HG02840 (cell line): ENCODE measurements around the gene ACCS.

Experiments used
- ATAC-seq: cut with Tn5 transposase; IDR thresholded peaks from one replicate; pipeline ENCODE4 v1.9.1; 2021; ENCODE audit warnings: mild to moderate bottlenecking, moderate library complexity, moderate number of reproducible peaks; ENCODE audit not compliant: unreplicated experiment, low FRiP score

The ACCS gene

DNA sequence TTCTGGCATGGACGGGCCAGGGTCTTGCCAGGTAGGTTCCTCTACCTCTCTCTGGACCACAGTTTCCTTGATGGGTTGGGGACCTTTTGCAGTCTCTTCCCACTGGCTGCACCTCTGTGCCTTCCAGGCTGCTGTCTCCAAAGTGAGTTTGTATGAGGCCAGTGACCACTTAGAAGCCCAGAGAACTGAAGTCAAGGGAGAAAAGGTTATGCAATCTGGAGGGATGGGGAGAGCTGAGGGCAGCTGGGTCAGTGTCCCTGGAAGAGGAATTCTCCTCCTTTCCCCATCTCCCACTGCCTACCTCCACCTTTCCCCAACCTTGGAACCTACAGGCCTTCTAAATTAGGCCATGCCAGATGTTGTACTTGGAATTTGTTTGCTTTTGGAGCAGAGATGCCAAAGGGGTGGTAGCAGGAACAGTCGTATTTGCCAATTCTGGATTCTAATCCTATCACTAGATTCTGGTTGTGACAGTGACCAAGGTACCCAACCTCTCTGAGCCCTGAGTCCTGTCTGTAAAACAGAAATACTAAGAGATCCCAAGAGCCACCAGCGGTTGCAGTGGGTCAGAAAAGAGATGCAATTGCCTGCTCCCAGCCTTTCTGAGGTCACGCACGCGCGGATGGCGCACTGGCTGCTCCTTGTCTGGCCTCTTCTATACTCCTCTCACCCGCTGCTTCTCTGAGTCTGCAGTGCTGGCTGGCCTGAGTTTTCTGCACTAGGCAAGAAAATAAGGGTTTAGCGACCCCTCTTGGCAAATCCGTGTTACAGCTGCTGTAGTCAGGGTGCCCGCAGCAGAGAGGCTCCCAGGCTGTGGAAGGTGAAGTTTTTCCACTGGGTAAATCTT lies 29.0 kb upstream of the ACCS start:
- ATAC-seq = no peak

DNA sequence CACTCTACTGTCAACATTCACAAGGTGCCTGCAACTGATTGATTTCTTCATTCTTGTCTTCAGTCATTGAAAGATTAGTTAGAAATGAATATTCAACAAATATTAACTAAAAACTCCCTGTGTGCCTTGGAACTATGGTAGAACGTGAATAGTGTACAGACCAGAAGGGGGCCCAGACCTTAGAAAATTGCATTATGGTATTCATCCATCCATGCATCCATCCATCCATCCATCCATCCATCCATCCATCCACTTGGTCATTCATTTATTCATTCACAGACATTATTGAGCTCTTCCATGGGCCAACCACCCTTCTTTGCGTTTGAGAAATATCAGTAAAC lies 28.4 kb upstream of the ACCS start:
- ATAC-seq = no peak

DNA sequence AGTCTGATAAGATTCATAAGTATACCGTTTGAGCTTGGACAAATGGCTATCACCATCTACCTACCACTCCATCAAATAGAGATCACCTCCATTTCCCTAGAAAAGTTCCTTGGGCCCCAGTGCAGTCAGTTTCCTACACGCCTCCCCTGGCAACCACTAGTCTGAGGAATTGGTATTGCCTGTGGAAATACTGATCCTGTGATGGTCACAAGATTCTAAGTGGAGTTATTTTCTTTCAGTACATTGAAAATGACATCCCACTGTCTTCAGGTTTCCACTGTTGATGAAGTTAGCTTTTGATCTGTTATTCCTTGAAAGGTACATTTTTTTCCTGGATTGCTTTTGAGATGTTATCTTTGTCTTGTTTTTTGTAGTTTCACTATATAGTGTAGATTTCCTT lies 22.9 kb upstream of the ACCS start:
- ATAC-seq = no peak

DNA sequence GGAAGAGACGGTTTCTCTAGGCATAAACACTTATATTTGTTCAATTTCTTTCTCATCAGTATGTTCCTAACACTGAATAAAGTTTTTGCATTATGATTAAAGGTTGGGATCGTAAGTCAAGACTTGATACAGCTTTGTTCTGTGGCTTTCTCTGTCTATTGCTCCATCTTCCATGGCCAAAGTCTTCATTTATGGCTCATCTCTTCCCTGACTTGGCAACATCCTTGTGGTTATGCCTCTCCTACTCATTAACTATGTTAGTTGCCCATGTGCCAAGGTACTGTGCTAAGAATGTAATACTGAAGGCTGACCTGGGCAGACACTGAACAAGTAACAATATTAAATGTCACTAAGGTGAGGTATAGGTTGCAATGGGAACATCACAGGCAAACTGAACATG lies 19.9 kb upstream of the ACCS start:
- no peak for ATAC-seq

DNA sequence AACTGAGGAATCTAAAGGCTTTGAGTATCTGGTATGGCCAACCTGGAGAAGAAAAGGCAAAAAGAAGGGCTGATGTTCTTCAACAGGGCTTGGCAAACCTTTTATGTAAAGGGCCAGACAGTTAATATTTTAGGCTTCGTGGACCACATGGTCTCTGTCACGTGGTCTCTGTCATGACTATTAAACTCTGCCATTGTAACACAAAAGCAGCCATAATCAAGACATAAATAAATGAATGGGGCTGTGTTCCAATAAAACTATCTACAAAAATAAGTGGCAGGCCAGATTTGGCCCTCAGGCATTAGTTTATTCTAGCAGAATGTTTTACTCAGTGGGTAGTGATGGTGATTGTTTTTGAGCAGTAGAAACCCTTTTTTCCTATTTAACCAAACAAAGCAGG lies 18.8 kb upstream of the ACCS start:
- no peak for ATAC-seq

DNA sequence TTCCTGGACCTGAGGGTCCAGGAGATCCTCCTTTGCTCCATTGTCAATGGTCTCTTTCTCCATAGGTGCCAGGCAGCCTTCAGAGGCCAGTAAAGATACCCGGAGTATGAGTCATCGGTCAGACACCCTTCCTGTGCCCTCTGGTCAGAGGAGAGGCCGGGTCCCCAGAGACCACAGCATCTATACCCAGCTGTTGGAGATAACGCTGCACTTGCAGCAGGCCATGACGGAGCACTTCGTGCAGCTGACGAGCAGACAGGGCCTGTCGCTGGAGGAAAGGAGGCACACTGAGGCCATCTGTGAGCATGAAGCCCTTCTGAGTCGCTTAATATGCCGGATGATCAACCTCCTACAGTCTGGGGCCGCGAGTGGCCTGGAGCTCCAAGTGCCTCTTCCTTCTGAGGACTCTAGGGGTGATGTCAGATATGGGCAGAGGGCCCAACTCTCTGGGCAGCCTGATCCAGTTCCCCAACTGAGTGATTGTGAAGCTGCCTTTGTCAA lies 18.1 kb upstream of the ACCS start, which contains the start of gene ACCSL:
Gene ACCSL (plus strand): TSS at position 51 of the 501 bp plus-strand sequence. CDS start 56 bp downstream, at position 107.
- ATAC-seq = no peak

DNA sequence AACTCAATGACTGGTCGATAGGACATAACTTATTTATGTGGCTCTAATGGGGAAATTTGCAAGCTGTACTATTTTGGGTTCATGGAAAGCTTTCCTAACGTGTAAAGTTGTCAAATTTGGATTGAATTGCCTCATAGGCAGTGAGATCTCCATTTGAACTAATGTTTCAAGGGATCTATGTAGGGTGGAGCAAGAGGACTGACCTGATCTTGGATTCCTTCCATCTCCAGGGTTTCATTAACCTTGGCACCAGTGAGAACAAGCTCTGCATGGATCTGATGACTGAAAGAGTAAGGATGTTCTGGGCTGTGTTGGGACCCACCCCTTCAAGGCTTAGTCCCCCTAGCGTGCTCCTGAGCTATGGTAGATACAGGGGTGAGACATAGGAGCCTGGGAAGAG lies 16.2 kb upstream of the ACCS start:
- ATAC-seq = no peak

DNA sequence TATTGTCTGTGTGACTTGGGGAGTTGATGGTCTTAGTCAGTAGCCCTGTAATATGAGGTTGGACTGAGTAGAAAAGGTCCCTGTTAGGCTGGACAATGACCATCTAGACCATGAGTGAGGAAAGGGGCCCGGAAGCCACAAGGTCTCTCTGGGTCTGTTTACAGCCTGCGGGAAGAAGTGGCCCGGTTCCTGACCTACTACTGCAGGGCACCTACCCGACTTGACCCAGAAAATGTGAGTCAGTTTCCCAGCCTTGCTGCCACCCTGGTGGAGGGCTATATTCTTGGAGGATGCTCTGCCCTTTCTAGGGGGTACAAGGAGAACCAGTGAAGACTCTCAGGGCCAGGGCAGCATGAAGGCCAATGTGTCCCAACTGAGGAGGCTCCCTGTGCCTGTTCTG lies 14.9 kb upstream of the ACCS start:
- ATAC-seq = no peak

DNA sequence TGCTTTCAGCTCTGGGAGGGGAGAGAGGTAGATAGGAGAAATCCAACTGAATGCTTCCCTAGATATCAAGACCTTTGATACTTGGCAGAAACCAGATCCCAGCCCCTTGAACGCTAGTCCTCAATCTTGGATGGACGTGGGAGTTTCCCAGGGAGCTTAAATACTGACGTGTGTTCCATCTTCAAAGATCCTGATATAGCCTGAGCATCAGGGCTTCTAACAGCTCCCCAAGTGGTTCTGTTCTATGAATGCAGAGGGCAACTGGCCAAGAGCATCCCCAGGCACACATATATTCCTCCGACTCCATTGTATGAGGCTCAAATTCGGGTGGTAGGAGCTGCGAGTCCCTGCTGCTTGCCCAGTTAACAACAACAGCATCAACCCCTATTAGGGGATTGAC lies 8.7 kb upstream of the ACCS start:
- ATAC-seq = no peak

DNA sequence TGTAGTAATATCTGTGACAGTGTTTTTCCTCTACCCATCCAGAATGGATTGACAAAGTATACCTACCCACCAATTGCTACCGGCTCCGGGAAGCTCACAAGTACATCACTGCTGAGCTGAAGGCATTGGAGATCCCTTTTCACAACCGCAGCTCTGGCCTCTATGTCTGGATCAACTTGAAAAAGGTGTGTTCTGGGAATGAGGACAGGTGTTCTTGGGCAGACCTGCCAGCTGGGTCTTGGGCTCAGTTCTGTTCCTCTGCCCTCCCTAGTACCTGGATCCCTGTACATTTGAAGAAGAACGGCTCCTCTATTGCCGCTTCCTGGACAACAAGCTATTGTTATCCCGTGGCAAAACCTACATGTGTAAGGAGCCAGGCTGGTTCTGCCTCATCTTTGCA lies 7.8 kb upstream of the ACCS start:
- ATAC-seq = no peak

DNA sequence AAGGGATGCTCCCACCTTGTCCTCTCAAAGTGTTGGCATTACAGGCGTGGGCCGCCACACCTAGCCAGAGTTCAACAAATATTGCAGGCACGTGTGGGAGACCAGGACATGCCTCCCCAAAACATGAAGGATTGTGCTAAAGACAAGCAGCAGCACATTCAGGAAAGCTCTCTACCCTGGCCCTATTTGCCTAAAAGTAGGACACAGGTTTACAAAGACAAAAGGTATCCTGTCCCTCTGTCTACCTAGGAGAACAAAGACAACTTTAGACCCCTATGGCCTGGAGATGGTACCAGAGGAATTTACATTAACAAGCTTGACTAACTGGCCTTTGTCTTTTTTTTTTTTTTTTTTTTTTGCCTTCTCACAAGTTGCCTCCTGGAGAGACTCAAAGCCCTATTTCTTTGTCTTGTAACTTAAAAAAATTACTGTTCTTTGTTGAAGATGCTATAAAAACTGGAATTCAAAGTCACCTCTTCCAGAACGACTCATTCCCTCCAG lies 859 bp upstream of the ACCS start:
- ATAC-seq = no peak

DNA sequence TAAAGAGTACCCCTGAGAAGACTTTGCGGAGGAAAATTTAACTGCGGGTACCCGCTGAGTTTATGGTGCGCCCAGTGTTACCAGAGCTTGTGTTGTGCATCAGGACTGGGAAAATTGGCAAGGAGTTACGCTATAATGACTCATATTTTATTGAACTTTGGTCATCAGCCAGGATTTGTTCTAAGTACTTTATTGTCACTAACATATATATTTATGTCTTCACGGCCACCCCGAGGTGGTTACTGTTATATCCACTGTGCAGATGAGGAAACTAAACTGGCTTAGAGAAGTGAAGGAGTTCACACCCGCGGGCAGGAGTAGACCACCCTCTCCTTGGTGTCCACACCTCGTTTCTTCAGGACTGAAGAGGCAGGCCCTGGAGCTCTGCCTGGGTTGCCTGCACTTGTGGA lies 667 bp downstream of the ACCS start:
- ATAC-seq = no peak

DNA sequence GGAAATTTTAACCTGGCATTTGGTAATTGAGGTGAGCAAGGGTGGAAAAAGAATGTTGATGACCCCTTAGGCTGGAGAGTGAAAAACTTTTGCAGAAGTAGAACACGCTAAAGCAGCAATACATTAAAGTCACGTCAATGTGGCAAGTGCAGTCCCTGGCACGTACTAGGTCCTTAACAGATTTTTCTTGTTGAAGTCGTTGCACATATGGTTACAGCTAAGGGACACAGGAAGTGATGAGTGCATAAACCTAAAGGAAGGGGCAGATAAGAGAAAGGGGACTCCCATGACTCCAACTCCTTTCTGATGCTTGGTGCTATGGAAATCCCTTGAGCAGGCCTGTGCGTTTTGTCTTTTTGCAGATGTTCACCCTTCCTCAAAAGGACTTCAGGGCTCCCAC lies 1.2 kb downstream of the ACCS start:
- ATAC-seq = no peak

DNA sequence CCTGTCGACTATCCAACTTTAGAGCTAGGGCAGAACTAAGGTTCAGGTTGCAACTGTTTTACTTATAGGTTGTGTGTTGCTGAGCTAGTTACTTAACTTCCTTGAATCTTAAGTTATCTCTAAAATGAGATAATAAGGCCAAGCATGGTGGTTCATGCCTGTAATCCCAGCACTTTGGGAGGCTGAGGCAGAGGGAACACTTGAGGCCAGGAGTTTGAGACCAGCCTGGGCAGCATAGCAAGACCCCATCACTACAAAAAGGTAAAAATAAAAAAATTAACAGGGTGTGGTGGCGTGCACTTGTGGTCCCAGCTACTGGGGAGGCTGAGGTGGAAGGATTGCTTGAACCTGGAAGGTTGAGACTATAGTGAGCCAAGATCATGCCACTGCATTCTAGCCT lies 2.1 kb downstream of the ACCS start:
- no peak for ATAC-seq

DNA sequence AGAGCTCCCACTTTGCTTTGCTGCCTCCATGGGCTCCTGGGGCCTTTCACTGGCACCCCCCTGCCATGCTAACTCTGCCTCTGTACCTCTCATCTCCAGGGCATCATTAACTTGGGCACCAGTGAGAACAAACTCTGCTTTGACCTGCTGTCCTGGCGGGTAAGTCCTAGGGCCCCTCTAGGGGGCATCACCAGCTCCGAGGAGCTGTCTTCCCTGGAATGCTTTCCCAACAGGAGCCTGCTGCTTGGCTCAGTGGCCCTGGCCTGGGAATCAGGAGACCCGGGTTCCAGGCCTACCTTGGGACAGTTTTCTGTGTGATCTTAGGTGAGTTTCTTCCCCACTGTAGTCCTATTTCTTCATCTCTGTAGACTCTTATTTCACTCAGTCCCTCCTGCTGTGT lies 5.1 kb downstream of the ACCS start:
- ATAC-seq = no peak

DNA sequence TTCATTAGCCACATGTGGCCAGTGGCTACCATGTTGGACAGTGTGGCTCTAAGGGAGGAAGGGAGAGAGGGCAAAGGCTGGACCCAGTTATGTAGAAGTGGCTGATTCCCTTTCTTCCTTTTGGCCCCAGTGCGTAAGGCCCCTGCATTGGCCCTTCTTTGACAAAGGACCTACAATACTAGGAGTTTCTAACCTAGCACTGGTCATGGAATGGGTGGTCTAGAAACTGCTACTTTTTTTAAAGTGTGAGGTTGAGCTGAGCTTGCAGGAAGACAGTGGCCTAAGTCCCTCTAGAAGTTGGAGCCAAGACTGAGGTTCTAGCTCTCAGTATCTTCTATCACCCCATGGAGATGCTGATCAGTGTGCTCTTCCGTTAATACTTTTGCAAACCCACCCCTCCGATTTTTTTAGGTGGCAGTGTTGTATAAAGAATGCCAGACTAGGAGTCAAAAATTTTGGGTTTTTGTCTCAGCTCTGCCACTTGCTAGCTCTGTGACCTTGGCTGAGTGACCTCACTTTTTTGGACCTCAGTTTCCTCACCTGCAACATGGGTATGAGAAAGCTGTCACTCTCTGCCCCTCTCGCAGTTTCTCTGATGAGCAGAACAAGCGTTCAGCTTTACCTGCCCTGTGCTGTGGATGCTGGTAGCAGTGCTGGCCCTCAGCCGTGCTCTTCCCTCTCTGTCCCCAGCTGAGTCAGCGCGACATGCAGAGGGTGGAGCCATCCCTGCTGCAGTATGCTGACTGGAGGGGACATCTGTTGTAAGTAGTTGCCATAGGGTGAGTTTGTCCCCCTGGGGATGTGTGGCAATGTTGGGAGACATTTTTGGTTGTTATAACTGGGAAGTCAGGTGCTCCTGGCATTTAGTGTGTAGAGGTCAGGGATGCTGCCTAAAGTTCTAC lies 6.9 kb downstream of the ACCS start:
- ATAC-seq = no peak

DNA sequence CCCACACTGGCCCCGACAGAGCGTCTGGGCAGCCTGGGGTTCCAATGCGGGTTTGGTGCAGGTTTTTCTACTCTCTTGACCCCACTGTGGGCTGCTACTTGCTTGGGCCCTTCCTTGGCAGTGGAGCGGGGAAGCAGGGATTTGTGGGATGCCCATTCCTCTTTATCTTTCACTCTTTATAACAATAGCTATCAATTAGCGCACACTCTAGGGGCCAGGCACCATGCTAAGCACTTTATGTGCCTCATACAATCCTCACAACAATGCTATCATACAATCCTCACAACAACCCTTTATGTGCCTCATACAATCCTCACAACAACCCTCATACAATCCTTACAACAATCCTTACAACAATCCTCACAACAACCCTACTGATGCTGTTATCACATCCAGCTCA lies 12.7 kb downstream of the ACCS start:
- no peak for ATAC-seq

DNA sequence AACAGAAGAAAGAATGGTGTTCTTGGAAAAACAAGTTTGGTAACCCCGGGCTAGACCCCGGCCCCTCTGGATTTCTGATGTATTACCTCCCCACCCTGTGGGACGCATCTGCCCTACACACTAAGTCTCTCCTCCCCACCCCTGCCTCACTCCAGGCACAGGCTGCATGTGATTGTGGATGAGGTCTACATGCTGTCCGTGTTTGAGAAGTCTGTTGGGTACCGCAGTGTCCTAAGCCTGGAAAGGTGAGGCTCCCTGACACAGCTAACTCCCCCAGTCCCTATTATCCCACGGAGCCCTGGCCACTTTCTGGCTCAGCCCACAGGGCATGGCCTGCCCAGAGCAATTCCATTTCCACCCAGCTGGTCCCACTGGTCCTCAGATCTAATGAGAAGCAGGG lies 13.3 kb downstream of the ACCS start:
- no peak for ATAC-seq

DNA sequence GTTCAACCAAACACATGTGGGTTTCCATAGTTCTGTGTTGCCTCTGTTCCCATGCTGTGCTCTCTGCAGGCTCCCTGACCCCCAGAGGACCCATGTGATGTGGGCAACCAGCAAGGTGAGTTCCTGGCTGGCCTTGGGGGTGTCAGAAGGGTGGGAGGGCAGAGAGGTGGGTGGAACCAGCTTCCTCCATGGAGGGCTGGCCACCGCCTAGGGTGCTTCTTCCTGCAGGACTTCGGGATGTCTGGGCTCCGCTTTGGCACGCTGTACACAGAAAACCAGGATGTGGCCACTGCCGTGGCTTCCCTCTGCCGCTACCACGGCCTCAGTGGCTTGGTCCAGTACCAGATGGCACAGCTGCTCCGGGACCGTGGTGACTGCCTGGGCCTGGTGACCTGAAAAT lies 14.9 kb downstream of the ACCS start:
- no peak for ATAC-seq

DNA sequence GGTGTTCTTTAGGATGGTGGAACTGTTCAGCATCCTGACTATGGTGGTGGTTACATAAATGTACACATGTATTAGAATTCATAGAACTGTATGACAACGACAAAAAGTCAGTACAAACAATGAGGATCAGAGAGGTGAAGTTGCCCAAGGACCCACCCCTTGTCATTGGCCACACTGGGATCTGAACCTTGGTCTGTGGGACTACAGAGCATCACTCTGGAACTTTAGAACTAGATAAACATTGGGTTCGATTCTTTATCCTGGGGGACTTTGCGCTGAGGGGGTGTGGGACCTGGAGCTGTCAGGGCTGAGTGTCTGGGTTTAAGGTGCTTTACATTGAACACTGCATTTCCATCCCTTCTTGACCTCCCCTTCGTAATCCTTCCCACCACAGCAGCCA lies 16.6 kb downstream of the ACCS start:
- ATAC-seq = no peak

DNA sequence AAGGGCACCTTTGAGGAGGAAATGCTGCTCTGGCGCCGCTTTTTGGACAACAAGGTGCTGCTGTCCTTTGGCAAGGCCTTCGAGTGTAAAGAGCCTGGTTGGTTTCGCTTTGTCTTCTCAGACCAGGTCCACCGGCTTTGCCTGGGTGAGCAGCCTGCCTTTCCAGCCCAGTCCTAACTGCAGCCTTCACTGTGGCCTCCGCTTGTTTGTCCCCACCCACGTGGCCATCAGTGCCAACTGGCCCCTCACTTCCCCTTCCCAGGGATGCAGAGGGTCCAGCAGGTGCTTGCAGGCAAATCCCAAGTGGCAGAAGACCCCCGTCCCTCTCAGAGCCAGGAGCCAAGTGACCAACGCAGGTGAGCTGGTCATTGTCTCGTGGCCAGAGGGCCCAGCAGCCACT lies 17.4 kb downstream of the ACCS start:
- no peak for ATAC-seq
